ENCODE results near the gene LCK. TPM values are rescaled to one million over a fixed set of nuclear protein-coding genes. Genes with fewer than 3 reads are reported as not detected.

Gene LCK
- total and polyA plus RNA-seq, 2 donors (not counting 1 experiment from before 2014, with no cell fraction given): 22.3 to 23.8 TPM

- intact Hi-C loops (cut with micrococcal nuclease): no loop called here
- Histone ChIP-seq H2AFZ (ENCODE audit: insufficient read depth, low read depth, low read length, poor library complexity, severe bottlenecking) (no peak overlapping the region), H3K27me3 (replicated peaks in 1 of 4; ENCODE audit: control extremely low read depth in 1 of 4, control insufficient read depth in 3 of 4, insufficient read depth in 4 of 4, low read length in 3 of 4) (no peaks in the 10 kb centered on the region), H3K79me2 (ENCODE audit: control insufficient read depth, insufficient read depth, low read length) (no peaks in the 10 kb centered on the region), H3K27ac (ENCODE audit: low read length in 2 of 2) (no peak overlapping the region), H3K4me3 (ENCODE audit: control extremely low read depth in 1 of 5, extremely low read depth in 1 of 5, insufficient read depth in 1 of 5, low read depth in 2 of 5, low read length in 4 of 5) (no peak overlapping the region), H3K4me1 (ENCODE audit: control insufficient read depth in 2 of 2, insufficient read depth in 2 of 2, low read length in 2 of 2) (no peaks in the 10 kb centered on the region), H3K9ac (ENCODE audit: low read length) (no peak overlapping the region), H3K4me2 (replicated peaks; ENCODE audit: low read depth, low read length, poor library complexity, severe bottlenecking) (no peak overlapping the region), H3K9me3 (ENCODE audit: control extremely low read depth in 1 of 3, control insufficient read depth in 2 of 3, insufficient read depth in 1 of 3, low read length in 2 of 3) (no peaks in the 10 kb centered on the region), H4K20me1 (ENCODE audit: control insufficient read depth, insufficient read depth, low read length, poor library complexity, severe bottlenecking) (no peaks in the 10 kb centered on the region), H3K36me3 (replicated peaks in 1 of 2; ENCODE audit: control extremely low read depth in 1 of 2, control insufficient read depth in 1 of 2, extremely low read depth in 1 of 2, insufficient read depth in 2 of 2, low read length in 1 of 2) (peaks cover 8 to 39% of the 10 kb centered on the region in 2 experiments)
- Mint-ChIP-seq H3K27ac (no peak overlapping the region), H3K9me3 (ENCODE audit: insufficient read depth) (no peaks in the 10 kb centered on the region), H3K4me3 (no peak overlapping the region), H3K4me1 (peaks cover 1% of the 10 kb centered on the region), H3K27me3 (no peaks in the 10 kb centered on the region)
- DNase-seq (no peak), ATAC-seq (ENCODE audit: low read depth) (no peak)
- ChIA-PET POLR2A (interaction anchor here (0.6 kb wide), 1 partner anchor 206 kb away, joined by 5 read pairs; no protein-coding TSS in a partner anchor), CTCF (interaction anchor here (1.4 kb wide), 1 partner anchor 85 kb away, joined by 3 read pairs; no protein-coding TSS in a partner anchor)
- 95% methylated on average over 6 of the region's 8 CpGs for WGBS (ENCODE audit: insufficient coverage)
- TF ChIP-seq, protein P1, sequence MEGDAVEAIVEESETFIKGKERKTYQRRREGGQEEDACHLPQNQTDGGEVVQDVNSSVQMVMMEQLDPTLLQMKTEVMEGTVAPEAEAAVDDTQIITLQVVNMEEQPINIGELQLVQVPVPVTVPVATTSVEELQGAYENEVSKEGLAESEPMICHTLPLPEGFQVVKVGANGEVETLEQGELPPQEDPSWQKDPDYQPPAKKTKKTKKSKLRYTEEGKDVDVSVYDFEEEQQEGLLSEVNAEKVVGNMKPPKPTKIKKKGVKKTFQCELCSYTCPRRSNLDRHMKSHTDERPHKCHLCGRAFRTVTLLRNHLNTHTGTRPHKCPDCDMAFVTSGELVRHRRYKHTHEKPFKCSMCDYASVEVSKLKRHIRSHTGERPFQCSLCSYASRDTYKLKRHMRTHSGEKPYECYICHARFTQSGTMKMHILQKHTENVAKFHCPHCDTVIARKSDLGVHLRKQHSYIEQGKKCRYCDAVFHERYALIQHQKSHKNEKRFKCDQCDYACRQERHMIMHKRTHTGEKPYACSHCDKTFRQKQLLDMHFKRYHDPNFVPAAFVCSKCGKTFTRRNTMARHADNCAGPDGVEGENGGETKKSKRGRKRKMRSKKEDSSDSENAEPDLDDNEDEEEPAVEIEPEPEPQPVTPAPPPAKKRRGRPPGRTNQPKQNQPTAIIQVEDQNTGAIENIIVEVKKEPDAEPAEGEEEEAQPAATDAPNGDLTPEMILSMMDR (IDR thresholded peaks at IDR 0.05): no peak
- TF ChIP-seq EZH2 (IDR thresholded peaks at IDR 0.05; ENCODE audit: borderline replicate concordance, insufficient read depth, low read depth, low read length, poor library complexity, severe bottlenecking): no peak
These were observed 18.3 kb upstream of the LCK start for GRCh38 chr1:32232558-32233304.

- CTCF ChIA-PET: interaction anchor here (1.9 to 8.7 kb wide), 2 partner anchors 15 to 19 kb away, joined by 7 to 84 read pairs; partner anchors contain the start of genes FAM167B and LCK
- H3K27ac Mint-ChIP-seq: no peak overlapping the region
These were observed 16.3 kb upstream of the LCK start for GRCh38 chr1:32234792-32235191.

More at GRCh38 chr1:32234792-32235191, 16.3 kb upstream of the LCK start:
- POLR2A ChIA-PET: interaction anchor here (0.6 kb wide), 1 partner anchor 536 kb away, joined by 3 read pairs; no protein-coding TSS in a partner anchor
- no peak overlapping the region for H3K4me3 ChIP-seq (ENCODE audit: control extremely low read depth in 1 of 5, extremely low read depth in 1 of 5, insufficient read depth in 1 of 5, low read depth in 2 of 5, low read length in 4 of 5)
- H3K9ac ChIP-seq (ENCODE audit: low read length): no peak overlapping the region
- H2AFZ ChIP-seq (ENCODE audit: insufficient read depth, low read depth, low read length, poor library complexity, severe bottlenecking): no peak overlapping the region
- no peak for ATAC-seq (ENCODE audit: low read depth)
- no peaks in the 10 kb centered on the region for H4K20me1 ChIP-seq (ENCODE audit: control insufficient read depth, insufficient read depth, low read length, poor library complexity, severe bottlenecking)
- 99% methylated on average over 7 of the region's 7 CpGs for WGBS (ENCODE audit: insufficient coverage)
- no peak for DNase-seq
- no peaks in the 10 kb centered on the region for H3K79me2 ChIP-seq (ENCODE audit: control insufficient read depth, insufficient read depth, low read length)
- H3K4me1 ChIP-seq (ENCODE audit: control insufficient read depth in 2 of 2, insufficient read depth in 2 of 2, low read length in 2 of 2): peaks cover 0 to 3% of the 10 kb centered on the region in 2 donors
- H3K36me3 ChIP-seq (replicated peaks in 1 of 2; ENCODE audit: control extremely low read depth in 1 of 2, control insufficient read depth in 1 of 2, extremely low read depth in 1 of 2, insufficient read depth in 2 of 2, low read length in 1 of 2): peaks cover 2 to 23% of the 10 kb centered on the region in 2 experiments
- H3K4me1 Mint-ChIP-seq: peaks cover 1% of the 10 kb centered on the region
- intact Hi-C loops (cut with micrococcal nuclease): no loop called here
- H3K9me3 Mint-ChIP-seq (ENCODE audit: insufficient read depth): no peaks in the 10 kb centered on the region
- H3K4me2 ChIP-seq (replicated peaks; ENCODE audit: low read depth, low read length, poor library complexity, severe bottlenecking): no peak overlapping the region
- no peak overlapping the region for H3K4me3 Mint-ChIP-seq
- no peaks in the 10 kb centered on the region for H3K27me3 Mint-ChIP-seq
- no peaks in the 10 kb centered on the region for H3K9me3 ChIP-seq (ENCODE audit: control extremely low read depth in 1 of 3, control insufficient read depth in 2 of 3, insufficient read depth in 1 of 3, low read length in 2 of 3)
- TF ChIP-seq EZH2 (IDR thresholded peaks at IDR 0.05; ENCODE audit: borderline replicate concordance, insufficient read depth, low read depth, low read length, poor library complexity, severe bottlenecking): no peak
- TF ChIP-seq, protein P1 (IDR thresholded peaks at IDR 0.05): no peak
- H3K27me3 ChIP-seq (replicated peaks in 1 of 4; ENCODE audit: control extremely low read depth in 1 of 4, control insufficient read depth in 3 of 4, insufficient read depth in 4 of 4, low read length in 3 of 4): no peaks in the 10 kb centered on the region
- H3K27ac ChIP-seq (ENCODE audit: low read length in 2 of 2): no peak overlapping the region

Data from B cell (primary cell).